Measurements from ENCODE around the gene DLG5.

Gene DLG5

GRCh38 chr10:77869626-77870420 lies 56.7 kb downstream of the DLG5 start:
- no peak overlapping the region for H3K27ac ChIP-seq (ENCODE audit: low read length)

GRCh38 chr10:77868523-77868922 lies 58.0 kb downstream of the DLG5 start:
- ATAC-seq (ENCODE audit: insufficient read depth, low read depth), result no peak
- Histone ChIP-seq H2AFZ (ENCODE audit: low read depth, low read length) (no peak overlapping the region), H3K4me3 (ENCODE audit: low read depth in 1 of 2, low read length in 2 of 2) (no peak overlapping the region), H3K27me3 (ENCODE audit: insufficient read depth, low read length, poor library complexity) (no peaks in the 10 kb centered on the region), H3K9me3 (ENCODE audit: insufficient read depth, low read length, severe bottlenecking) (no peaks in the 10 kb centered on the region), H3K27ac (ENCODE audit: low read length) (no peak overlapping the region), H3K4me2 (ENCODE audit: insufficient read depth, low read length) (no peak overlapping the region), H3K79me2 (ENCODE audit: insufficient read depth, low read length) (no peaks in the 10 kb centered on the region), H3K4me1 (ENCODE audit: insufficient read depth, low read length) (peaks cover 5% of the 10 kb centered on the region), H4K20me1 (ENCODE audit: insufficient read depth, low read length) (peaks cover 21% of the 10 kb centered on the region), H3K36me3 (ENCODE audit: insufficient read depth, low read length) (peaks cover 19% of the 10 kb centered on the region), H3K9ac (ENCODE audit: low read depth, low read length) (no peak overlapping the region)
- no peak for DNase-seq
- TF ChIP-seq EZH2 (IDR thresholded peaks at IDR 0.05; ENCODE audit: borderline replicate concordance, low read depth, low read length, severe bottlenecking), result no peak
- TF ChIP-seq CTCF (IDR thresholded peaks at IDR 0.05; ENCODE audit: borderline replicate concordance, extremely low read depth, low read length, poor library complexity, severe bottlenecking), result no peak

More at GRCh38 chr10:77869626-77870420, 56.7 kb downstream of the DLG5 start:
- H3K9me3 ChIP-seq (ENCODE audit: insufficient read depth, low read length, severe bottlenecking), result no peaks in the 10 kb centered on the region
- no peak overlapping the region for H3K9ac ChIP-seq (ENCODE audit: low read depth, low read length)
- H3K4me1 ChIP-seq (ENCODE audit: insufficient read depth, low read length), result peaks cover 14% of the 10 kb centered on the region
- no peak overlapping the region for H3K4me3 ChIP-seq (ENCODE audit: low read depth in 1 of 2, low read length in 2 of 2)
- DNase-seq (no peak), ATAC-seq (ENCODE audit: insufficient read depth, low read depth) (no peak)
- TF ChIP-seq EZH2 (IDR thresholded peaks at IDR 0.05; ENCODE audit: borderline replicate concordance, low read depth, low read length, severe bottlenecking) (no peak), CTCF (IDR thresholded peaks at IDR 0.05; ENCODE audit: borderline replicate concordance, extremely low read depth, low read length, poor library complexity, severe bottlenecking) (no peak)
- H3K4me2 ChIP-seq (ENCODE audit: insufficient read depth, low read length), result no peak overlapping the region
- H3K36me3 ChIP-seq (ENCODE audit: insufficient read depth, low read length), result peaks cover 19% of the 10 kb centered on the region
- no peak overlapping the region for H2AFZ ChIP-seq (ENCODE audit: low read depth, low read length)
- H3K79me2 ChIP-seq (ENCODE audit: insufficient read depth, low read length), result no peaks in the 10 kb centered on the region
- peaks cover 31% of the 10 kb centered on the region for H4K20me1 ChIP-seq (ENCODE audit: insufficient read depth, low read length)
- H3K27me3 ChIP-seq (ENCODE audit: insufficient read depth, low read length, poor library complexity), result no peaks in the 10 kb centered on the region

- Histone ChIP-seq H3K36me3 (ENCODE audit: insufficient read depth, low read length) (peaks cover 19% of the 10 kb centered on the region), H3K27me3 (ENCODE audit: insufficient read depth, low read length, poor library complexity) (no peaks in the 10 kb centered on the region)
These were observed 59.3 kb downstream of the DLG5 start for GRCh38 chr10:77867124-77867719.

More at GRCh38 chr10:77867124-77867719, 59.3 kb downstream of the DLG5 start:
- H3K79me2 ChIP-seq (ENCODE audit: insufficient read depth, low read length), result no peaks in the 10 kb centered on the region
- ATAC-seq (ENCODE audit: insufficient read depth, low read depth) (no peak), DNase-seq (no peak)
- no peaks in the 10 kb centered on the region for H3K4me1 ChIP-seq (ENCODE audit: insufficient read depth, low read length)
- no peaks in the 10 kb centered on the region for H3K9me3 ChIP-seq (ENCODE audit: insufficient read depth, low read length, severe bottlenecking)
- H2AFZ ChIP-seq (ENCODE audit: low read depth, low read length), result no peak overlapping the region
- TF ChIP-seq EZH2 (IDR thresholded peaks at IDR 0.05; ENCODE audit: borderline replicate concordance, low read depth, low read length, severe bottlenecking) (no peak), CTCF (IDR thresholded peaks at IDR 0.05; ENCODE audit: borderline replicate concordance, extremely low read depth, low read length, poor library complexity, severe bottlenecking) (no peak)
- peaks cover 8% of the 10 kb centered on the region for H4K20me1 ChIP-seq (ENCODE audit: insufficient read depth, low read length)
- H3K4me2 ChIP-seq (ENCODE audit: insufficient read depth, low read length), result no peak overlapping the region
- no peak overlapping the region for H3K27ac ChIP-seq (ENCODE audit: low read length)
- H3K4me3 ChIP-seq (ENCODE audit: low read depth in 1 of 2, low read length in 2 of 2), result no peak overlapping the region
- no peak overlapping the region for H3K9ac ChIP-seq (ENCODE audit: low read depth, low read length)
